ENCODE data around the gene RBL2. TPM values are rescaled to one million over a fixed set of nuclear protein-coding genes. Genes with fewer than 3 reads are reported as not detected.

The RBL2 gene
- total and polyA plus RNA-seq, 2 of the 13 experiments (the other 11 are each of a cell fraction or from before 2014, with no cell fraction given) = 41.2 to 60.9 TPM

GRCh38 chr16:53503270-53503923 lies 69.1 kb downstream of the RBL2 start (continued):
- TF ChIP-seq GFI1 (CRISPR knock-in tag; IDR thresholded peaks at IDR 0.05; ENCODE audit: borderline replicate concordance) (peak; percentile 80; the same call in 1 of the 2 replicates), NFKBIZ (CRISPR knock-in tag; IDR thresholded peaks at IDR 0.05) (0 out of 2 replicates have a peak, but pooled peaks have one; percentile 29), KDM5B (CRISPR knock-in tag; IDR thresholded peaks at IDR 0.05; ENCODE audit: borderline replicate concordance) (peak; percentile 66; the same call in 1 of the 2 replicates), ZNF570 (CRISPR knock-in tag; IDR thresholded peaks at IDR 0.05; ENCODE audit: borderline replicate concordance) (no peak), MLLT10 (CRISPR knock-in tag; IDR thresholded peaks at IDR 0.05) (no peak), ZNF879 (CRISPR knock-in tag; IDR thresholded peaks at IDR 0.05) (peak; percentile 49; the same call in 1 of the 2 replicates), ELF4 (CRISPR knock-in tag; IDR thresholded peaks at IDR 0.05; ENCODE audit: borderline replicate concordance) (no peak), GABPA (IDR thresholded peaks at IDR 0.05; ENCODE audit: low read depth, low read length) (peak; percentile 83), GABPA (CRISPR knock-in tag; IDR thresholded peaks at IDR 0.05; ENCODE audit: low read depth) (peak; percentile 94), ZNF616 (CRISPR knock-in tag; IDR thresholded peaks at IDR 0.05; ENCODE audit: low read depth) (no peak), KAT8 (CRISPR knock-in tag; IDR thresholded peaks at IDR 0.05) (peak; percentile 87; the same call in 1 of the 2 replicates), KLF12 (CRISPR knock-in tag; IDR thresholded peaks at IDR 0.05; ENCODE audit: borderline replicate concordance) (peak; percentile 90), STAT5B (CRISPR knock-in tag; IDR thresholded peaks at IDR 0.05) (0 out of 2 replicates have a peak, but pooled peaks have one; percentile 68), ZNF652 (CRISPR knock-in tag; IDR thresholded peaks at IDR 0.05; ENCODE audit: borderline replicate concordance, low read depth) (0 out of 2 replicates have a peak, but pooled peaks have one; percentile 18), MLX (CRISPR knock-in tag; IDR thresholded peaks at IDR 0.05) (peak; percentile 47; the same call in 1 of the 2 replicates), ZNF878 (CRISPR knock-in tag; IDR thresholded peaks at IDR 0.05) (no peak), ZNF292 (CRISPR knock-in tag; IDR thresholded peaks at IDR 0.05; ENCODE audit: borderline replicate concordance, low read depth) (peak; percentile 62; the same call in 1 of the 2 replicates), ZNF451 (CRISPR knock-in tag; IDR thresholded peaks at IDR 0.05) (peak; percentile 70; the same call in 1 of the 2 replicates), ZNF660 (CRISPR knock-in tag; IDR thresholded peaks at IDR 0.05; ENCODE audit: borderline replicate concordance, low read depth) (no peak), TBX3 (IDR thresholded peaks at IDR 0.05; ENCODE audit: borderline replicate concordance) (peak; percentile 69; the same call in 1 of the 2 replicates), ZFP36L1 (CRISPR knock-in tag; IDR thresholded peaks at IDR 0.05) (peak; percentile 52; the same call in 1 of the 2 replicates), ZNF234 (CRISPR knock-in tag; conservative IDR thresholded peaks at IDR 0.05) (no peak), CBFB (CRISPR knock-in tag; IDR thresholded peaks at IDR 0.05) (0 out of 2 replicates have a peak, but pooled peaks have one; percentile 80)
- TF ChIP-seq, protein P1, sequence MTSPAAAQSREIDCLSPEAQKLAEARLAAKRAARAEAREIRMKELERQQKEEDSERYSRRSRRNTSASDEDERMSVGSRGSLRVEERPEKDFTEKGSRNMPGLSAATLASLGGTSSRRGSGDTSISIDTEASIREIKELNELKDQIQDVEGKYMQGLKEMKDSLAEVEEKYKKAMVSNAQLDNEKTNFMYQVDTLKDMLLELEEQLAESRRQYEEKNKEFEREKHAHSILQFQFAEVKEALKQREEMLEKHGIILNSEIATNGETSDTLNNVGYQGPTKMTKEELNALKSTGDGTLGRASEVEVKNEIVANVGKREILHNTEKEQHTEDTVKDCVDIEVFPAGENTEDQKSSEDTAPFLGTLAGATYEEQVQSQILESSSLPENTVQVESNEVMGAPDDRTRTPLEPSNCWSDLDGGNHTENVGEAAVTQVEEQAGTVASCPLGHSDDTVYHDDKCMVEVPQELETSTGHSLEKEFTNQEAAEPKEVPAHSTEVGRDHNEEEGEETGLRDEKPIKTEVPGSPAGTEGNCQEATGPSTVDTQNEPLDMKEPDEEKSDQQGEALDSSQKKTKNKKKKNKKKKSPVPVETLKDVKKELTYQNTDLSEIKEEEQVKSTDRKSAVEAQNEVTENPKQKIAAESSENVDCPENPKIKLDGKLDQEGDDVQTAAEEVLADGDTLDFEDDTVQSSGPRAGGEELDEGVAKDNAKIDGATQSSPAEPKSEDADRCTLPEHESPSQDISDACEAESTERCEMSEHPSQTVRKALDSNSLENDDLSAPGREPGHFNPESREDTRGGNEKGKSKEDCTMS (CRISPR knock-in tag; conservative IDR thresholded peaks at IDR 0.05) = 0 out of 2 replicates have a peak, but pooled peaks have one; percentile 86
- TF ChIP-seq, protein P2, sequence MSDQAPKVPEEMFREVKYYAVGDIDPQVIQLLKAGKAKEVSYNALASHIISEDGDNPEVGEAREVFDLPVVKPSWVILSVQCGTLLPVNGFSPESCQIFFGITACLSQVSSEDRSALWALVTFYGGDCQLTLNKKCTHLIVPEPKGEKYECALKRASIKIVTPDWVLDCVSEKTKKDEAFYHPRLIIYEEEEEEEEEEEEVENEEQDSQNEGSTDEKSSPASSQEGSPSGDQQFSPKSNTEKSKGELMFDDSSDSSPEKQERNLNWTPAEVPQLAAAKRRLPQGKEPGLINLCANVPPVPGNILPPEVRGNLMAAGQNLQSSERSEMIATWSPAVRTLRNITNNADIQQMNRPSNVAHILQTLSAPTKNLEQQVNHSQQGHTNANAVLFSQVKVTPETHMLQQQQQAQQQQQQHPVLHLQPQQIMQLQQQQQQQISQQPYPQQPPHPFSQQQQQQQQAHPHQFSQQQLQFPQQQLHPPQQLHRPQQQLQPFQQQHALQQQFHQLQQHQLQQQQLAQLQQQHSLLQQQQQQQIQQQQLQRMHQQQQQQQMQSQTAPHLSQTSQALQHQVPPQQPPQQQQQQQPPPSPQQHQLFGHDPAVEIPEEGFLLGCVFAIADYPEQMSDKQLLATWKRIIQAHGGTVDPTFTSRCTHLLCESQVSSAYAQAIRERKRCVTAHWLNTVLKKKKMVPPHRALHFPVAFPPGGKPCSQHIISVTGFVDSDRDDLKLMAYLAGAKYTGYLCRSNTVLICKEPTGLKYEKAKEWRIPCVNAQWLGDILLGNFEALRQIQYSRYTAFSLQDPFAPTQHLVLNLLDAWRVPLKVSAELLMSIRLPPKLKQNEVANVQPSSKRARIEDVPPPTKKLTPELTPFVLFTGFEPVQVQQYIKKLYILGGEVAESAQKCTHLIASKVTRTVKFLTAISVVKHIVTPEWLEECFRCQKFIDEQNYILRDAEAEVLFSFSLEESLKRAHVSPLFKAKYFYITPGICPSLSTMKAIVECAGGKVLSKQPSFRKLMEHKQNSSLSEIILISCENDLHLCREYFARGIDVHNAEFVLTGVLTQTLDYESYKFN (CRISPR knock-in tag; conservative IDR thresholded peaks at IDR 0.05) = peak; percentile 60

All from HepG2 (cell line).